Nephron progenitor cell (in vitro differentiated cells): Measurements from ENCODE around the gene SYTL1.
"Not testable (repeated sequence)": the region's sequence is repeated elsewhere in the genome, so short reads cannot be mapped to it uniquely, and the experiment has no call there.

Experiments
- DNase-seq: peaks from one replicate; pipeline ENCODE4 v3.0.0; 2021
- H3K27ac Mint-ChIP-seq: 2 replicates; pipeline ENCODE4 v1.8.0; 2021; ENCODE audit warnings: mild to moderate bottlenecking, moderate library complexity, mixed read lengths
- H3K27me3 Mint-ChIP-seq: 2 replicates; pipeline ENCODE4 v1.8.0; 2021; ENCODE audit warnings: mild to moderate bottlenecking, low read depth, mixed read lengths; ENCODE audit not compliant: poor library complexity
- H3K36me3 Mint-ChIP-seq: 2 replicates; pipeline ENCODE4 v1.8.0; 2021; ENCODE audit warnings: low read depth, mixed read lengths
- H3K4me1 Mint-ChIP-seq: 2 replicates; pipeline ENCODE4 v1.8.0; 2021; ENCODE audit warnings: mixed read lengths
- H3K4me3 Mint-ChIP-seq: 2 replicates; pipeline ENCODE4 v1.8.0; 2021; ENCODE audit warnings: mild to moderate bottlenecking, moderate library complexity, mixed read lengths
- H3K9me3 Mint-ChIP-seq: 2 replicates; pipeline ENCODE4 v1.8.0; 2021; ENCODE audit warnings: mild to moderate bottlenecking, moderate library complexity, mixed read lengths
- TF ChIP-seq, protein P1 (sequence below): fragments of 200-600 bp; sonication (generic); IDR thresholded peaks from 2 replicates; pipeline ENCODE4 v1.5.0; 2021; ENCODE audit warnings: antibody characterized with exemption

The SYTL1 gene

DNA sequence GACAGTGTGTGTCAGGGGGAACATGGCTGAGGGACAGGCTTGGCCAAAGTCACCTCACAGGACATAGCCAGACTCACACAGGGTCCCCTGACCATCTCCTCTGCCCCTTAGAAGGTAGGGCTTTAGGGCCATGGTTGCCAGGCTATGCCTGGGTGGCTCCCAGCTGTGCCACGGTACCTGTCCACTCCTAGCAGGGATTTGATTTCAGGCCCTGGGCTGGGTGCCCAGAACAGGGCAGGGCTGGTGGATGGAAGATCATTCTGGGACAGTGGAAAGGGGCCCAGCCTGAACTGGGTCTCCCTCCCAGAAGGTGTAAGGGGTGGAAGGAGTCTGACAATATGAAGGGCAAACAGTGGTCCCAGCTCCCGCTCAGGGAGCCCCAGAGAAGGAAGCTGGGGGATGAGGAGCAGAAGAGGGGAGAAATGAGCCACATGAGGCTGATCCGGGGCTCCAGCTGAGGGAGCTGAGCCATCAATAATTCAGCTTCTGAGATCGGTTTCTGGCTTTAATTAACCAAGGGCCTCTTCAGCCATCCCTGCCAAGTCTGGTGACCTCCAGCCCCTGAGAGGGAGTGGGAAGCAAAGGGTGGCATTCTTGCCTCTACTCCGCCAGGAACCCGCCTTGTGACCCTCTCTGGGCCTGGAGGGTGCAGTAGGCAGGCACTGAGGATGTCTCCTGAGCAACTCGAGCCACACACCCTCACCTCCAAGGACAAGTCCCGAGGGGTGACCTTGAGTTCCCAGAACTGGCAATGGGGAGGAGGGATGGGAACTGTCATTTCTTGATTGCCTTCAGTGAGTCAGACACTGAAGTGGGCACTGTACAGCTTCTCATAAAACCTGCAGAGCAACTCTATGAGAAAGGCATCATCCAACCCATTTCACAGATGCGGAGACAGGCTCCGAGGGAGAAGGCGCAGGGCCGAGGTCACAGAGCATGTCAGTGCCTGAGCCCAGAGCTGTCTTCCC, 39.2 kb downstream of the SYTL1 start:
- no peaks in the 10 kb centered on the region for H3K36me3 Mint-ChIP-seq
- peaks cover 17% of the 10 kb centered on the region for H3K4me1 Mint-ChIP-seq
- no peaks in the 10 kb centered on the region for H3K9me3 Mint-ChIP-seq
- TF ChIP-seq, protein P1, sequence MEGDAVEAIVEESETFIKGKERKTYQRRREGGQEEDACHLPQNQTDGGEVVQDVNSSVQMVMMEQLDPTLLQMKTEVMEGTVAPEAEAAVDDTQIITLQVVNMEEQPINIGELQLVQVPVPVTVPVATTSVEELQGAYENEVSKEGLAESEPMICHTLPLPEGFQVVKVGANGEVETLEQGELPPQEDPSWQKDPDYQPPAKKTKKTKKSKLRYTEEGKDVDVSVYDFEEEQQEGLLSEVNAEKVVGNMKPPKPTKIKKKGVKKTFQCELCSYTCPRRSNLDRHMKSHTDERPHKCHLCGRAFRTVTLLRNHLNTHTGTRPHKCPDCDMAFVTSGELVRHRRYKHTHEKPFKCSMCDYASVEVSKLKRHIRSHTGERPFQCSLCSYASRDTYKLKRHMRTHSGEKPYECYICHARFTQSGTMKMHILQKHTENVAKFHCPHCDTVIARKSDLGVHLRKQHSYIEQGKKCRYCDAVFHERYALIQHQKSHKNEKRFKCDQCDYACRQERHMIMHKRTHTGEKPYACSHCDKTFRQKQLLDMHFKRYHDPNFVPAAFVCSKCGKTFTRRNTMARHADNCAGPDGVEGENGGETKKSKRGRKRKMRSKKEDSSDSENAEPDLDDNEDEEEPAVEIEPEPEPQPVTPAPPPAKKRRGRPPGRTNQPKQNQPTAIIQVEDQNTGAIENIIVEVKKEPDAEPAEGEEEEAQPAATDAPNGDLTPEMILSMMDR: no peak
- H3K27ac Mint-ChIP-seq: no peak overlapping the region
- peaks cover 37% of the 10 kb centered on the region for H3K27me3 Mint-ChIP-seq
- H3K4me3 Mint-ChIP-seq: no peak overlapping the region
- no peak for DNase-seq

DNA sequence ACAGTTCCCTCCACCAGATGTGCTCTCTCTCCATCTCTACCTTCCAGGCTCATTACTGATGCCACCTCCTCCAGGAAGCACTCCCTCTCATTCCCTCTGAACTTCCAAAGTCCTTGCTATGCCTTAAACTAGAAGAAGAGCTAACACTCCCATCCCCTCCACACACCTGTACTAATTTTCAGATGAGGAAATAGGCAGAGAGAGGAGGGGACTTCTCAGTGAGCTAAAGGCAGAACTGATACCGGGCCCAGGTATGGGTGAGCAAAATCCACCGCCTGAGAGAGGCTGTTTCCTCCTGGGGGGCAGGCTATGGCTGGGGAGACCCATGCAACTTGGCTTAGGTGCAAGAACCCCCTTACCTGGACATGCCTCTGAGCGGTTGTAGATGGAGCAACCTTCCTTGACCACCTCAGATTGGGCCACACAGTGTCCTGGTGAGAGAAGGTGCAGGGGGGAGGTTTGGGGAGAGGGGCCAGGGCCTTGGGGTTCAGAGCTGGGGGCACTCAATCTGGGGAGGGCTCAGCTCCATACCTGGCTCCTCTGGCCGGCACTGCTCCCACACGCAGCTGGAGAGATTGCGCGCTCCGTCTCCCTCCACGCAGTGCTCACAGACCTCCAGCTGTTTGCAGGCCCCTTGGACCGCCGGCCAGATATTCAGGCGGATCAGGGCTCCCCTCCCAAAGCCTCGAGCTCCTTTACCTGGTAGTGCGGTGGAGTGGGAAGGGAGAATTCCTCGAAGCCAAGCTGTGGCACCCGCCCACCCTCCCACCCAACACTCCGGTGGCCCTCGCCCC, 40.3 kb downstream of the SYTL1 start:
- H3K36me3 Mint-ChIP-seq: no peaks in the 10 kb centered on the region
- no peak for DNase-seq
- peaks cover 17% of the 10 kb centered on the region for H3K4me1 Mint-ChIP-seq
- H3K9me3 Mint-ChIP-seq: no peaks in the 10 kb centered on the region
- H3K27me3 Mint-ChIP-seq: peaks cover 41% of the 10 kb centered on the region
- H3K4me3 Mint-ChIP-seq: no peak overlapping the region
- H3K27ac Mint-ChIP-seq: no peak overlapping the region
- TF ChIP-seq, protein P1: no peak

DNA sequence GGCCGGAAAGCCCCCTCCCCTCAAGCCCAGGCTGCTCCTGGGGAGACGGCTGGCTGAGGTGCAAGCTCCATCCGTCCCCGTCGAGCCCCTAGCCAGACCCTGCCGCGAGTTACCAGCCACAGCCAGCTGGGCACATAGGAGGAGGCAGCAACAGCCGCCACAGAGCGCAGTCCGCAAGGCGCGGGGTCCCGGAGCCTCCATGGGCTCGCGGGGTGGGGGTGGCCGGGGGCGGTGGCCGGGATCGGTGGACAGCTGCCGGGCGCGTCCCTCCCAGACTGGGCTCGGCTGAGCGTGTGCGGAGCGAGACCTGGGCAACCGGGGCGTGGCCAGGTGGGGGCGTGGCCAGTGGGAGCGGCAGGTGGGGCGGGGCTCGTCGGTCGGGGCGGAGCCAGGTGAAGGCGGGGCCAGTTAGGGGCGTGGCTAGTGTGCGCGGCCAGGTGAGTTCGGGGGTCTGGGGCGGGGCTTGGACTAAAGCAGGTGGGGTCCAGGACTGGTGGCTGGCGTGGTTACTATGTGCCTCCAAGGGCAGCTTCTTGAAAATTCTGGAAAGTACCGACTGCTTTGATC, 41.3 kb downstream of the SYTL1 start, which contains the start of gene CD164L2:
CD164L2 (minus strand) TSS at position 295 of the 567 bp plus-strand sequence; CDS start at position 201, 94 bp downstream.
- peak within 1 kb of the TSS; percentile 28 for H3K4me3 Mint-ChIP-seq
- H3K9me3 Mint-ChIP-seq: no peaks in the 10 kb centered on the region
- DNase-seq: peak; percentile 88
- no peaks in the 10 kb centered on the region for H3K36me3 Mint-ChIP-seq
- H3K27me3 Mint-ChIP-seq: peaks cover 41% of the 10 kb centered on the region
- H3K4me1 Mint-ChIP-seq: peaks cover 11% of the 10 kb centered on the region
- TF ChIP-seq, protein P1: no peak
- H3K27ac Mint-ChIP-seq: no peak within 1 kb of the TSS

DNA sequence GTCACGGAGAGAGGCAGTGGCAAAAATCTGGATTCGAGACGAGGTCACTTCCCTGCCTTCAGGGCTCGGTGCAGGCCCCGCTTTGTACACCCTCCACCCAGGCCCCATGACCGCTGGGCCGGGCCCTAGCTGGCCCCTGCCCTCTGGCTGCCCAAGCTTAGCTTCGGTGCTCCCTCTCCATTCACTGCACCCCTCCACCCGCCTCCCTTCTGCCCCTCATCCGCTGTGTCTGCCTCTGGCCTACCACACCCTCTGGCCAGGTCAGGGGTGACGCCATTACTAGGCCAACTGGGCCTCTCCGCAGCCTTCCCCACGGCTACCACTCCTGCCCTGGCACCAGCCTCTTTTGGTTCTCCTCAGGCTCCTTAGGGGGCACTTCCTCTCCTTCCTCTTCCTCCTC, 41.8 kb downstream of the SYTL1 start:
- H3K36me3 Mint-ChIP-seq: no peaks in the 10 kb centered on the region
- peaks cover 44% of the 10 kb centered on the region for H3K27me3 Mint-ChIP-seq
- H3K9me3 Mint-ChIP-seq: no peaks in the 10 kb centered on the region
- no peak overlapping the region for H3K4me3 Mint-ChIP-seq
- TF ChIP-seq, protein P1: no peak
- H3K27ac Mint-ChIP-seq: no peak overlapping the region
- no peak for DNase-seq
- peaks cover 11% of the 10 kb centered on the region for H3K4me1 Mint-ChIP-seq

DNA sequence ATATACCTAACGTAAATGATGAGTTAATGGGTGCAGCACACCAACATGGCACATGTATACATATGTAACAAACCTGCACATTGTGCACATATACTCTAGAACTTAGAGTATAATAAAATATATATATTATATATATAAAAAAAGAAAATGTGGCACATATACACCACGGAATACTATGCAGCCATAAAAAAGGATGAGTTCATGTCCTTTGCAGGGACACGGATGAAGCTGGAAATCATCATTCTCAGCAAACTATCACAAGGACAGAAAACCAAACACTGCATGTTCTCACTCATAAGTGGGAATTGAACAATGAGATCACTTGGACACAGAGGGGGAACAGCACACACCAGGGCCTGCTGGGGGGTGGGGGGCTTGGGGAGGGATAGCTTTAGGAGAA, 43.0 kb downstream of the SYTL1 start:
- not testable (repeated sequence) for H3K4me1 Mint-ChIP-seq, H3K4me3 Mint-ChIP-seq, DNase-seq, H3K9me3 Mint-ChIP-seq, H3K36me3 Mint-ChIP-seq, H3K27ac Mint-ChIP-seq
- H3K27me3 Mint-ChIP-seq: peaks cover 46% of the 10 kb centered on the region
